ENCODE results near the gene RALGAPA2.

The RALGAPA2 gene

GRCh38 chr20:20712474-20713243, at the start of gene RALGAPA2:
RALGAPA2 (minus strand) TSS chr20:20712644; CDS start chr20:20712480, 164 bp downstream.
- peak; percentile 73 for DNase-seq

- DNase-seq, result no peak
These were observed 48.9 kb upstream of the RALGAPA2 start for GRCh38 chr20:20761301-20761700.

DNA sequence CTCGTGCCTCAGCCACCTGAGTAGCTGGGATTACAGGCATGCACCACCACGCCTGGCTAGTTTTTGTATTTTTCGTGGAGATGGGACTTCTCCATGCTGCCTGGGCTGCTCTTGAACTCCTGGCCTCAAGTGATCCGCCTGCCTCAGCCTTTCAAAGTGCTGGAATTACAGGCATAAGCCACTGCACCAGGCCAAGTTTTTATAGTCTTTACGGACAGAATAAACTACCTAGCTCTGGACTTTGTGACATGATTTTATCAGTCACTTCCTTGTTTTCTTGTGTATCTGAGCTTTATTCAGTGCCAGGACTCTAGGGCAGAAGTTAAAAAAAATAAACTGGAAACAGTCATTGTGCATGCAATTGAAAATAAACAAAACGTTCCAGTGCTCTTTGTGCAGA, 46.7 kb upstream of the RALGAPA2 start:
- no peak for DNase-seq

GRCh38 chr20:20755674-20756319, 43.4 kb upstream of the RALGAPA2 start:
- DNase-seq, result no peak

GRCh38 chr20:20755231-20755630, 42.8 kb upstream of the RALGAPA2 start:
- DNase-seq, result no peak

GRCh38 chr20:20754714-20755113, 42.3 kb upstream of the RALGAPA2 start:
- no peak for DNase-seq

DNA sequence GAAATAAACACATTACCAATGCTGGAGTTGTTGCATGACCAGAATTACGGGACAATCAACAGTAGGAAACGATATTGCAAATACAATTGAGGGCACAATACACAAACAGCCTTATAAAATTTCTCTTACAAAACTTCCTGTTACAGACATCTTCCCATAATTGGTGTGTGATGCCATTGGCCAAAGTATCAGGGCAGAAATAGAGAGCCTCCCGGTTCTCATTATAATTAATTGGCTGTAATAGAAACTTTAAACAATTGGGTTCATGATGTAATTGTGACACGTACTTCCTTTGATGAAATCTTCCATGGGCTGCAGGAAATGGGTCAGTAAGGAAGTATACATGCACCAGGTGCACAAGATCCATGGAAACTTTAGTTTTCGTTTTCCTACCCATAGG, 40.3 kb upstream of the RALGAPA2 start:
- no peak for DNase-seq

DNA sequence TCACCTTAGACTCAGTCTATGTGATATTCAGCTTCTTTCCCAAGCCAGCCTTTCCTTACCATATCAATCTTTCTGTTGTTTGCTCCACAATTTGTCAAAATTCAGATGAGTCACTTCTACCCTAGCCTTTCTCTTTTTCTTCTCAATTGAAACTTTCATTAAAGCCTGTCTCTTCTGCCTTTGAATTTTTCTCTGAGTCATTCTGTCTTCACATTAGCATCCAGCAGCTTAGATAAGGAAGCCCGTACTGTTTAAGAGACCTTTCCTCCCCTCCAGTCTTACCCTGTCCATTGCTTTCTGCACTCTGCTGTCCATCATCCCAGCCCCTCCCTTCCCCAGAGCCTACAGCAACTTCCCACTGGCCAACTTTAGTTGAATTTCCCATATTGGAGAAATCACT, 34.9 kb upstream of the RALGAPA2 start:
- DNase-seq, result no peak

DNA sequence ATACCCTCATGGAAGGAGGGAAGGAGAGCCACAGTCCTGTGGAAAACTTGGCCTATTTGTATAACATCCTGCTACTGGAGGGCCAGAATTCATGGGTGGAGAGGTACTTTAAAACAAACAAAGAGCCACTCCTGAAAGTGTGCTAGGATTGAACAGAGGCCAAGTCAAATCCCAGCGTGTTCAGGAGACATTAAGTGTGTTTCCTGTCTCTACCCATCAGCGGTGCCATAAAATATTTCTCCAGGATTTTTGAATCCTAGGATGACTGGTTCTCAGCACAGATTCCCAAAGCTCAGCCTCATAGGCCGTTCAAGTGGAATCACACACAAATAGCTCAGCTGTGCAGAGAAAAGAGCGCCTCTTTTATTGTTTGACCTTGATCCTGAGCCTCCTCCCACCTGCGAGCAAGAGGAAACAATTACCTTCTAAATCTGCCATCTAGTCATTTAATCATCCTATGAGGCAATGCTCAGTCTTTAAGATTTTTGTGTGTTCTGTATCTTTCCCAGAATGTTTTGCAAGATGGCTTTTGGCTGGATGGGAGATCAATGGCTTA, 31.8 kb upstream of the RALGAPA2 start:
- DNase-seq, result no peak

DNA sequence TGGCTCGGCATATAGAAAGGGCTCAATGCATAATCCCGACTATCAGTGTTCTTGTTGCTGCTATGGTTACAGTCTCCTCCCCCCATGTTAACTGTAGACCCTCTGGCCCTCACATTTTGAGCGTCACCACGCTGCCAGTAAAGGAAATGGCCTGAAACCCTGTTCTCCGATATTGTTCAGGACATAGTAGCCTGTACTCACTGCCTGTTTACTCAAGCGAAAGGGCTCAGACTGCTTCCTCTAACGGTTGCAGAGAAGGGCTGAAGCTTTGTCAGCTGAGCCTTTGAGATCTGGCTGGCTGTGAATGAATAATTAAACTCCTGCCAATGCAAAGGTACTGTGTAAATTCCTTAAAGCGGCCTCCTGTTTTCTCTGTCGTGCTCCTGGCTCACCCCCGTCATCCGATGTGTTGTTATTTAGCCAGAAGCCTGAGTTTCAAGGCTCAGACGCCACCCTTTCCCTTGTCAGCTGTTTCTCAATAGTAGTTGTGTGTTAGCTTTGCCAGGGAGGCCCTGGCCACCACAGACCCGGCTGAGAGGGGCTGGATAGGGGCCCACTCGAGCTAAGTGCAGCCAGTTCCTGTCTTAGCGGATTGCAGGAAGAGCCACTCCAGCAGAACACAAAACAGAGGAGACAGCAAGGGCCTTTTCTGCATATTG, 31.2 kb upstream of the RALGAPA2 start:
- no peak for DNase-seq

- DNase-seq, result peak; percentile 23
These were observed 28.9 kb upstream of the RALGAPA2 start for GRCh38 chr20:20741087-20742045.

GRCh38 chr20:20740541-20740940, 28.1 kb upstream of the RALGAPA2 start:
- DNase-seq, result no peak

GRCh38 chr20:20737158-20737557, 24.7 kb upstream of the RALGAPA2 start:
- no peak for DNase-seq

- no peak for DNase-seq
These were observed 23.9 kb upstream of the RALGAPA2 start for GRCh38 chr20:20736303-20736702.

- DNase-seq, result no peak
These were observed 22.1 kb upstream of the RALGAPA2 start for GRCh38 chr20:20734475-20734948.

- DNase-seq, result no peak
These were observed 21.5 kb upstream of the RALGAPA2 start for GRCh38 chr20:20733943-20734342.

- DNase-seq, result no peak
These were observed 20.2 kb upstream of the RALGAPA2 start for GRCh38 chr20:20732641-20733040.

GRCh38 chr20:20731945-20732296, 19.5 kb upstream of the RALGAPA2 start:
- DNase-seq, result no peak

DNA sequence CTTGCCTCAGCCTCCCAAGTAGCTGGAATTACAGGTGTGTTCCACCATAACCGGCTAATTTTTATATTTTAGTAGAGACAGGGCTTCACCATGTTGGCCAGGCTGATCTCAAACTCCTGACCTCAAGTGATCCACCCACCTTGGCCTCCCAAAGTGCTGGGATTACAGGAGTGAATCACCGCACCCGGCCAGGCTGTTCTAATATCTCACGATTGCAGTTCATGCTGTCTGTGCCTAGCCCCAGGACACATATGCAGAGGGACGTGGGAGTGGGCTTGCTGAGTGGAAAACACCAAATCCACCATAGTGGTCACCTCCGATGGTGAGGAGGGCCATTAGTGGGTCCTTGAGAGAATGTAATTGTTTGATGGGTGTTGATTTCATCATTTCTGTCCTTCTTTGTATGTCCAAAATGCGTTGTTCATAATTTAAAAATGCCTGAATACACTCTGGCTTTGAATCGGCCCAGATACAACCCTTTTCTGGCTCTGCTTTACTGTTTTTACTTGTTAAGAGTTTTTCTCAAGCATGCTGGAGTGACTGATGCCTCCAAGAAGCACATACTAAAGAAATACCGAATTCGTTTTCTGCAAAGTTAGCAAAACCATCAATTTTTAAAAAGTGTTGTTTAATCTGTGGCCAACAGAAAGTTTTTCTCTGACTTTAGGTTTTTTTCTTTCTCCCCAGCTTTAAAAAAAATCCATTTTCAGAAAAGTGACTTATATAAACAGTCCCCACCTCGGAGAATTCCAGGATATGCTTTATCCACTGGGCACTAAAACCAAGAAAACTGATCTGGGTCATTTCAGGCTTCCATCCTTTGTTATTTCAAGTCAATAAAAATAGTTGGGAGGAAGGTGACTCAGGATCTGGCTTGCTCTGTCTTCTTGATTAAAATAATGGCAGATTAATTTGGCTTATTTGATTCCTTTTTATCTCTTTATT, 18.8 kb upstream of the RALGAPA2 start:
- DNase-seq, result no peak

DNA sequence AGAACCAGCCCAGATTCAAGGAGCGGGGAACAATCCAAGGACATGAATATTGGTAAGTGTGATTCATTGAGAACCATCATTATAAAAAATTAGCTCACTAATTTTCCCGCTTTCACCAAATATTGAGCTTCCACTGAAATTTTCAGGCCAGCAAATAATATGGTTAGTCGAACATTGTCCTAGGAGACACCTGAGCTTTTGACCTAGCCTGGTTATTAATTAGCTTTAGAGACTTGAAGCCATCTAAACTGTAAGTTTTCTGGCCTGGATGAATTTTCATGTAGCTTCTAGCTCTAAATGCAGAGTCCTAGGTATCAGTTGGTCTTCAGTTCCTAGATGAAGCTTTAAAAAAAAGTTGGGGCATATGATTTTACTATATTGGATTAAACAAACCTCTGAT, 17.1 kb upstream of the RALGAPA2 start:
- DNase-seq, result no peak

DNA sequence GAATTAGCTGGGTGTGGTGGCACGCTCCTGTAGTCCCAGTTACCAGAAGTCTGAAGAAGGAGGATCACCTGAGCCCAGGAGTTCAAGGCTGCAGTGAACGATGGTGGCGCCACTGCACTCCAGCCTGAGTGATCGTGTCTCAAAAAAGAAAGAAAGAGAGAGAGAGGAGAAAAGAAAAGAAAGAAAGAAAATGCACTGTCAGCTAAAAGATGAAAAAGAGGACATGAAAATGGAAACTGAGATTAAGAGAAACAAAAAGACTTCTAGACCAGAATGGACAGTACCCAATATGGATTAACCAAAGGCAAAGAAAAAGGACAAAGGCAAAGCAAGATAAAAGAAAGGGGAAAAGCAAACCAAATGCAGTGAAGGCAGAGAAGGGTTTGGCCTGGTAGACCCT, 9.0 kb upstream of the RALGAPA2 start:
- no peak for DNase-seq

Measured in NCI-H187 treated with DMSO at 0.1 percent for 48 hours (cell line).